Measurements from ENCODE around the gene TBC1D17. TPM values are rescaled to one million over a fixed set of nuclear protein-coding genes. Genes with fewer than 3 reads are reported as not detected.

The TBC1D17 gene
- total RNA-seq, 1 donor: 23.3 TPM

DNA sequence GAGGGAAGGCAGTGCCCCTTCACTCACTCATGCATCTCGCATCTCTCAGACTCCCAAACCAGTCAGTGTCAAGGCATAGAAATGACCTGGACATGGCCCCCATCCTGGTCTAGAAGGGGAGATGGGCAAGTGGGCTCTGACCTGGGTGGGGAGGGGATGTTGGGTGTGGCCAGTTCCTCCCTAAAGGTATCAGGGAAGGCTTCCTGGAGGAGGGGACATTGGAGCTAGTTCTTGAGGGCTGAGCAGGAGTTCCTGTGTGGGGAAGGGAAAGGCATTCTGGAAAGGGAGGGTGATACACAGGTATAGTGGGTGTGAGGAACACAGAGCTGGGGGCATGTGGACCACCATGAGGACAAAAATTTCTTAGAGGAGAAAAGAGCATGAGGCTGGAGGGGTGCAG is 15.2 kb downstream of the TBC1D17 start:
- H3K4me3 ChIP-seq (ENCODE audit: low read depth, low read length): no peak overlapping the region
- no peak for TF ChIP-seq CTCF (IDR thresholded peaks at IDR 0.05; ENCODE audit: insufficient read depth, low read depth, low read length)
- no peak for DNase-seq (ENCODE audit: low read depth)

DNA sequence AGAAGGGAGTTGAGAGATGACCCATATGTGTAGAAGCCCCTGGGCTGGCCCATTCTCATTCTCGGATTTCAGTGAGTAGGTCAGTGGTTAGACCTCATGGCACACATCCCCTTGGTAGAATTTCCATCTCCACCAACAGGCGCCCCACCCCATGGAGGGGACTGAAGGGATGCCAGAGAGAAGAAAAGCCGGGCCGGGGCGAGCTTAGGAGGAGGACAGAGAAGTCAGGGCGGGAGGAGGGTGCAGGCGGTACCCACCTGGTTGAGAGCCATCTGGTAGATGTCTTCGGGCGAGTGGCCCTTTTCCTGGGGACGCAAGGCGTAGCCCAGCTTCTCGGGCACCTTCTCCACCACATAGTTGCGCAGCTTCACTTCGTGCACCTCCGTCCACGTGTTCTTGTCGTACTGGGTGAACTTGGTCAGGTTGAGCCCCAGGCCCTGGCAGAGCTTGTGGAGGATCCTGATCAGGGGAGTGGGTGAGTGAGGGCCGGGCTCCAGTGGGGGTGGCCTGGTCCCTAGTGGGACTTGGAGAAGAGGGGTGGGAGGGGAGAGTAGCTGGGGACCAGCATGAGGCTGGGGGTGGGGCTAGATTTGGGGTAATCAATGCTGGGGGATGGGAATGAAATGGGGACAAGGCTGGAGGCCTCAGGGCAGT is 16.6 kb downstream of the TBC1D17 start:
- TF ChIP-seq CTCF (IDR thresholded peaks at IDR 0.05; ENCODE audit: insufficient read depth, low read depth, low read length): no peak
- DNase-seq (ENCODE audit: low read depth): no peak
- H3K4me3 ChIP-seq (ENCODE audit: low read depth, low read length): no peak overlapping the region

DNA sequence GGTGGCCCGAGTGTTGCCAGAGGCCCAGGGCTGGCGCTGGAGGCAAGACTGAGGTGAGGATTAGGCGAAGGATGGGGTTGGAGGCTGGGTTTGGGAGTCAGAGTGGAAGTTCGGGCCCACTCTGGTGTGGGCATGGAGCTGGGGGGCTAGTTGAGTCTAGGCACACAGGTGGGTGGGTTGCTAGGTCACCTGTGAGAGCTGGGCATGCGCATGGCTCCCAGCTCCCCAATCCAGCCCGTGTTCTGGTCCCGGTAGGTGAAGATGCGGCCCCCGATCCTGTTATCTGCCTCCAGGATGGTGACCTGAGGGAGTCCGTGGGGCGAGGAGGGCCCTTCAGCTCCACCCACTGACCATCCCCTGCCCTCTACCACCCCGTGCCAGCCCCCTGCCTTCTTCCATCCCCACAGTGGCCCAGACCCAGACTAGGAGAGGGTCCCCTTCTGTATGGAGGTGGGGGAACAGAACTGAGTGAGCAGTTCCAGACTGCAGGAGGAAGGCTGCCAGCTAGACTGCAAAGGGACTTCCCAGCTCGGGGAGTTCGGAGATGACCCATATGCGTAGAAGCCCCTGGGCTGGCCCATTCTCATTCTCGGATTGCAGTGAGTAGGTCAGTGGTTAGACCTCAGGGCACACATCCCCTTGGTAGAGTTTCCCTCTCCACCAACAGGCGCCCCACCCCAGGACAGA is 17.5 kb downstream of the TBC1D17 start:
- no peak overlapping the region for H3K4me3 ChIP-seq (ENCODE audit: low read depth, low read length)
- DNase-seq (ENCODE audit: low read depth): no peak
- no peak for TF ChIP-seq CTCF (IDR thresholded peaks at IDR 0.05; ENCODE audit: insufficient read depth, low read depth, low read length)

GRCh38 chr19:49895566-49896297 is 18.2 kb downstream of the TBC1D17 start:
- no peak for TF ChIP-seq CTCF (IDR thresholded peaks at IDR 0.05; ENCODE audit: insufficient read depth, low read depth, low read length)
- DNase-seq (ENCODE audit: low read depth): no peak
- no peak overlapping the region for H3K4me3 ChIP-seq (ENCODE audit: low read depth, low read length)

DNA sequence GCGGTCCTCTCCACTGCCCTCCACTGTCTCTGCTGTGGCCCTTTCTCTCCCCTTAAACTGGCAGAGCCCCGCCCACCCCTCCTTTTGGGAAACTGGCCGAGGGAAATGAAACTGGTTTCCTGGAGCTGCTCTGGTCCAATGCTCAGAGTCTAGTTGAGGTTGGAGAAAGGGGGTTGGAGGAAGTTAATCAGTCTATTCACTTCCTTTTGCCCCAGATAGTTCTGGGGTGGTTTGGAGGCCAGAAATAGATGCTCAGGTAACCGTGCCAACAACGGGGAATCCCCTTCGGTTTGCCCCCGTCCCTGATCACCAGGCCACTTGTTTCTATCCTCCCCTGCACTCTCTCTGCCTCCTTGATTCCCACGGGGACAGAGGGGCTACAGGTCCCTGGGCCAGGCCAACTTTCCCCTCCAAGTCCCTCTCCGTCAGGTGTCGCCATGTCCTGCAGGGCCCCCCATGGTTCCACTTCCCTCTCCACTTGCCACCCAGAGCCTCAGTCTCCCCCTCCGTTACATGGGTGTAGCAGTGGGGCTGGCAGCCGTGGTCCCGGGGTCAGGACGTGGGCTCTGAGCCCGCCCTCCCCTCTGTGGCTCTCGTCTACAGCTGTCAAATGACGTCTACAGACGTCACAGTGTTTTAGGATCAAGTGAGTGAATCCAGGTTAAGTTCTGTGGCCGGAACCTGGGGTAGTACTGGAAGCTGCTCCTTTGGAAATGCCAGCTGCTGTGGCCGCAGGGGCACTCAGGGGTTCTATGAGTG is 19.5 kb downstream of the TBC1D17 start, which contains the start of gene IL4I1:
IL4I1 (minus strand) TSS at position 25 of the 759 bp plus-strand sequence. CDS start 727 bp downstream, outside the sequence.
- H3K4me3 ChIP-seq (ENCODE audit: low read depth, low read length): no peak within 1 kb of the TSS
- no peak for TF ChIP-seq CTCF (IDR thresholded peaks at IDR 0.05; ENCODE audit: insufficient read depth, low read depth, low read length)
- peak; percentile 24 for DNase-seq (ENCODE audit: low read depth)

DNA sequence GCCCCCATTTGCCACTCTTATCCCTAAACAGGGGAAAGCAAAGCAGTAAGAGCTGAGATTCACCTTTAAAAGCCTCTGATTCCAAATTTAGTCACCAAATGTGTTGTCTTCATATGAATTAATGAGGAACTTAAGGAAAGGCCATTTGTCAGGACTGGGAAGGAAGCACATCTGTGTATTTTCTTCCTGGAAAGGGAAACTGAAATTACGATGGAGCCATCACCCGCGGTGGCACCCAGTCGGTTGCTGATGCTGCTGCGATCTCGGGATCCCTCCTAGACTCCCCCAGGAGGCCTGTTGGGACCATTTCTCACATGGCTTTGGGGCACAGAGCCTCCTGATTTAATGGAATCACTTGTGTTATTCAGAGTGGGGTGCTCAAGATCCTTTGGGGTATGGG is 26.6 kb downstream of the TBC1D17 start:
- TF ChIP-seq CTCF (IDR thresholded peaks at IDR 0.05; ENCODE audit: insufficient read depth, low read depth, low read length): no peak
- DNase-seq (ENCODE audit: low read depth): no peak
- no peak overlapping the region for H3K4me3 ChIP-seq (ENCODE audit: low read depth, low read length)

Data from fibroblast of villous mesenchyme (primary cell).